GM18526 (cell line): Measurements from ENCODE around the gene TNFRSF1A.
A peak's percentile ranks its signal among the peaks of the same experiment; 100 is the strongest.

Experiments used
- POLR2A ChIP-seq: IDR thresholded peaks from 3 replicates; pipeline ENCODE4 v1.6.1; 2011; ENCODE audit not compliant: insufficient read length; ENCODE audit errors: extremely low read depth

Gene TNFRSF1A

DNA sequence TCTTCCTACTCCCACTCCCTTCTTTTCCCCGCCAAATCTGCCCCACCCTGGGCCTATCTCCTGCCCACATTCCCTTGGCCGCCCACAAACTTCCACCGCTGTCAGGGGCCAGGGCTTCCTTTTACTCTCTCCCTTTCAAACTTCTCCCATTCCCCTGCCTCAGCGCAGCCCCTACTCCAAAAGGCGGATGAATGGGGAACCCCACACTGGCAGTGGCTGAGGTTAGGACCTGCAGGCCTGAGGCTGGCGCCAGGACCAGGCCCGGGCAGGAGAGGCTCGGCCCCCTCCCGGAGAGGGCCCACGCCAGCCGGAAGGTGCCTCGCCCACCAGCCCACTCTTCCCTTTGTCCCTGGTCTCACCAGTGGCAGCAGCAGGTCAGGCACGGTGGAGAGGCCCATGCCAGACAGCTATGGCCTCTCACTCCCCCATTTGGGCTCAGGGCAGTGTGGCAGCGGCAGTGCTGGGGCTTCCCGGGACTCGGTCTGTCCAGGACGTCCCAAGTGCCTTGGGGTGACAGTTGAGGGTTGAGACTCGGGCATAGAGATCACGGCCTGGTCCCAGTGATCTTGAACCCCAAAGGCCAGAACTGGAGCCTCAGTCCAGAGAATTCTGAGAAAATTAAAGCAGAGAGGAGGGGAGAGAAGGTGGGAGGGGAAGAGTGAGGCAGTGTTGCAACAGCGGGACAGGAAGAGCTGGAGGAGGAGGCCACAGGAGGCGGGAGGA, at the start of gene TNFRSF1A:
Gene TNFRSF1A (minus strand): TSS at position 660 of the 723 bp plus-strand sequence. CDS start 262 bp downstream, at position 398.
- peak; percentile 15 for TF ChIP-seq POLR2A

DNA sequence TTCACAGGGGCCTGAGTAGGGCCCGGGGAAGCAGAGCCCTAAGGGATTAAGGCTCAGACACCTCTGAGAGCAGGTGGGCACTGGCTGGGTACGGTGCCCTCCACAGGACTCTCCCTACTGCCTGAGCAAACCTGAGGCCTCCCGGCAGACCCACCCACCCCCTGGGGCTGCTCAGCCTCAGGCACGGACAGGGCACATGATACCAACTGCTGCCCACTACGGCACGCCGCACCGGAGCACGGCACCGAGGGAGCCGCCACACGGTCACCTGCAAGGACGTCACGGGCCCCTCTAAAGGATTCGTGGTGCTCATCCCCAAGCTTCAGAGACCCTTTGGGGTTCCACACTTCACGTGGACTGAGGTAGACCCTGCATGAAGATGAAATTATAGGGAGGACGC, 49.1 kb upstream of the TNFRSF1A start:
- no peak for TF ChIP-seq POLR2A

DNA sequence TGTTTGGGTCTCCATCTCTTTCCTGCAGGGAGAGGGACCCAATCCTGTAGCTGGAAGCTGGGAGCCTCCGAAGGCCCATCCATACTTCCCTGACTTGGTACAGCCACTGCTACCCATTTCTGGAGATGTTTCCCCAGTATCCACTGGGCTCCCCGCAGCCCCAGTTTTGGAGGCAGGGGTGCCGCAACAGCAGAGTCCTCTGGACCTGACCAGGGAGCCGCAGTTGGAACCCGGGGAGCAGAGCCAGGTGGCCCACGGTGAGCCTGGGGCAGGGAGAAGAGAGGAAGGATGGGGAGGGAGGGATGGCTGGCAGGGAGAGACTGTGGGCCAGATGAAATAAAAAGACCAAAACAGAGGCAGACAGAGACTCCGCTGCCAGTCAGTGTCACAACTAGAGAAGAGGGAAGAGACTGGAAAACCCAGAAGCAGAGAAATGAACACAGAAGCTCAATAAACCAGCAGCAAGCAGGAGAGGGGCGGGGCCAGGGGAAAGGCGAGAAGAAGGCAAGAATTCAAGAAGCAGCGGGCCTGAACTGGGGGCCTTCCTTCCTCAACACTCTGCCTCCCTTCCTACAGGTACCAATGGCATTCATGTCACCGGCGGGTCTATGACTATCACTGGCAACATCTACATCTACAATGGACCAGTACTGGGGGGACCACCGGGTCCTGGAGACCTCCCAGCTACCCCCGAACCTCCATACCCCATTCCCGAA, 48.4 kb upstream of the TNFRSF1A start:
- TF ChIP-seq POLR2A = no peak

DNA sequence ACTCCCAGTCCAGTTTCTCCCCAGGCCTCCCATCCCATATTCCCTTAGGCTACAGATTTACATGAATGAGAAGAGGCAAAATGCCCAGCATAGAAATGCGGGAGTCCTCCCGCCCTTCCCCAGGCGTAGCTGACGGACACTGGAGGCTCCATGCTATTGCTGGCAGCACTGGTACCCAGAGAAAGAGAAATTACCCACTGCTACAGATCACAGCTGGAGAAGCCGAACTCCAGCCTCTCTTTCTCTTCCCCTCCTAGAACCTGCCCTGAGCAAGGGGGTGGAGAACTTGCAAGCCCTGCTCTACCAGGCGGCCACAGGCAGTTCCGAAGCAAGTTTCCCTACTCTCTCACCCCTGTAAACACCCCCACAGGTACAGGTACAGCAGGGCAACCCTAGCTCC, 45.7 kb upstream of the TNFRSF1A start:
- no peak for TF ChIP-seq POLR2A

DNA sequence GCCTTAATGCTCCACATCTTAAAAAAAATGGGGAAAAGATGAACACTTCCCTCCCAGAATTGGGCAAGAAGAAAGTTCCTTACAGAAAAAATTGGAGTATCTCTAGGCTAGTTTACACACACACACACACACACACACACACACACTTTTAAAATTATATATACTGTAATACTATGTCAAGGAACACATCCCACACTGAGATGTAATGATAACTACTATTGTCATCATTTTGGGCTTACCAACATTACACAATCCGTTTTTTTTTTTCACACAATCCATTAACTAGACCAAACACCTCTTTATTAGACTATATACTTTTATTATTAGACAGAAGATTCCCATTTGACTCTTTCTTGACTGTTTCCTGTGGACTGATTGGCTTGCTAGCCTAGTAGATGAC, 44.6 kb upstream of the TNFRSF1A start:
- no peak for TF ChIP-seq POLR2A

DNA sequence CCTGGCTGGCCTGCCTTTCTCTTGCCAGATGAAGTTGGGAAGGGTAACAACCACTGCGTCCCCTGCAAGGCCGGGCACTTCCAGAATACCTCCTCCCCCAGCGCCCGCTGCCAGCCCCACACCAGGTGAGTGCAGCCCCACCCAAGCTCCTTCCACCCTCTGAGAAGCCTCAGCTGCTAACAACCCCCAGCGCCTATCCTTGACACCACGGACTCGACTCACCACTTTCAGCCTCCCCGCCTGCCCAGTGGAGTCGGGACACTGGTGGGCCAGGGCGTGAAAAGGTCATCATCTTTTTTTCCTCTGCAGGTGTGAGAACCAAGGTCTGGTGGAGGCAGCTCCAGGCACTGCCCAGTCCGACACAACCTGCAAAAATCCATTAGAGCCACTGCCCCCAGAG, 44.2 kb upstream of the TNFRSF1A start:
- TF ChIP-seq POLR2A = no peak

DNA sequence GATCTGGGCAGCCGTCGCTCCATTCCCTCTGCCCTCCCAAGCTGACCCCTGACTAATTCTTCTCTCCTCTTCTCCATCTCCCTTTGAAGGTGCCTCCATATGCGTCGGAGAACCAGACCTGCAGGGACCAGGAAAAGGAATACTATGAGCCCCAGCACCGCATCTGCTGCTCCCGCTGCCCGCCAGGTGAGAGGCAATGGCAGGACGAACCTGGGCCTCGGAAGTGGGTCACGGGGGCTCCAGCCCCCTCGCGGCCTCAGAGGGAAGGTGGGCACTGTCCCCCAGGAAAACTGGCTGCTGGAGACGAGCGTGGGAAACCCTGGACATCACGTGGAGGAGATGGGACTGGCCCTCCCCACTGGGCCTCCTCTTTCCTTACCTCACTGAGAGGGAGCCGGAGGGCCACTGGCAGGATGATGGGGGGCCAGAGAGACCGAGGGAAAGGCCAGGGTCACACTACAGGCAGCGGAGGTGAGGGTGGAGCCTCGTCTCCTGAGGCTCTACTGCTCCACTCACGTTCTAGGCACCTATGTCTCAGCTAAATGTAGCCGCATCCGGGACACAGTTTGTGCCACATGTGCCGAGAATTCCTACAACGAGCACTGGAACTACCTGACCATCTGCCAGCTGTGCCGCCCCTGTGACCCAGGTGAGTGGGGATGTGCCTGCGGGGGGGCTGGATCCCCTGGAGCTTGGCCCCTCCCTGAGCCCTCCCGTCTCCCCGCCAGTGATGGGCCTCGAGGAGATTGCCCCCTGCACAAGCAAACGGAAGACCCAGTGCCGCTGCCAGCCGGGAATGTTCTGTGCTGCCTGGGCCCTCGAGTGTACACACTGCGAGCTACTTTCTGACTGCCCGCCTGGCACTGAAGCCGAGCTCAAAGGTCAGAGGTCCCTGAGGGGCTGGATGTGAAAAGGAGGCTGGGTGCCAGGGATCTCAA, 42.9 kb upstream of the TNFRSF1A start:
- no peak for TF ChIP-seq POLR2A

DNA sequence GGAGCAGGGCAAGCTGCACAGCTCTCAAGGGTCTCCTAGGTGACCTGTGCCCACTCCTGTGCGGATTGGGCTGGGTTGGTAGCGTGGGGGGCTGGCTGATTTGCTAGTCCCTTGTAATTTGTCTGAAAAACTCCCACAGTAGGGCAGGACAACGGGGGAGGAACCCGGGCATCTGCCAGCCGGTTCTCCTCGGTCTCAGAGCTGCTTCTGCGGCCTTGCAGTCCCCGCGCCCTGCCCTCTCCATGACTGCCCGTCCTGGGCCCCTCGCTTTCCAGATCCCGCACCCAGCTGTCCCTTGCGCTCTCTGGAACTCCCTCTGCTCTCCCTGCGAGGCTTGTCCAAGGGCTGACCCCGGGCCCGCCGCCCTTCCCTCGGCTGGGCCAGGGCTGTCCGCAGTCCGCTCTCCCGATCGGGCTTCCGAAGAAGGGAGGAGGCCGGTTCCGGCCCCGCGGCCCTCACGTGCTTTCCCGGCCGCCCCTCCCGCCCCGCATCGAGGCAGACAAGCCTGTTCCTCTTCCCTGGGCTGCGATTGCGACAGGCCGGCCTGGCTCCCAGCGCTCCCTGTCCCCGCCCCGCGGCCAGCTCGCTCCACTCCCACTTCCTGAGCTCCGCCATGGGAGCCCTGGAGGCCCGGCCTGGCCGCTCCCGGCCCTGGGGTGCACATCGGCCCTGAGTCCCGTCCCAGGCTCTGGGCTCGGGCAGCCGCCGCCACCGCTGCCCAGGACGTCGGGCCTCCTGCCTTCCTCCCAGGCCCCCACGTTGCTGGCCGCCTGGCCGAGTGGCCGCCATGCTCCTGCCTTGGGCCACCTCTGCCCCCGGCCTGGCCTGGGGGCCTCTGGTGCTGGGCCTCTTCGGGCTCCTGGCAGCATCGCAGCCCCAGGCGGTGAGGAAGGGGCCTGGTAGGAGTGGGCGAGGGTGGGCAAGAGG, 42.0 kb upstream of the TNFRSF1A start, which contains the start of gene LTBR:
Gene LTBR (plus strand): TSS at position 591 of the 927 bp plus-strand sequence. CDS start 197 bp downstream, at position 788.
- TF ChIP-seq POLR2A = no peak

GRCh38 chr12:6382982-6383381, 41.1 kb upstream of the TNFRSF1A start:
- TF ChIP-seq POLR2A = no peak

DNA sequence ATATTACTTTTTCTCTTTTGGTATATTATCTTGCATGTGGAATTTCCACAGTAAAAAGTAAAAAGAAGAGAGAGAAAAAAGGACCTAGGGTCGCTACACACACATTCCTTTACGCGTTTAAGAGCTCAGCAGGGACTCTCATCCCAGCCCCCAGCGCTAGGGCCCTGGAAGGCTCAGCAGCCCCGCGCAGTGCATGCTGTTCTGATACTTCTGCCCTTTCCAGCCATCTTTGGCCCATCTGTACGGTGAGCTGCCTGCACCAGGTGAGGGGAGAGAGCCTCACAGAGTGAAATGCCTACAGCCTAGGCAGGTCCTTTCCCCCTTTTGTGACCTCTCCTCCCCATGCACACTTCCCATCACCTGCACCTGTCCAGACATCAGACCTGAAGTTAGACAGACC, 40.5 kb upstream of the TNFRSF1A start:
- TF ChIP-seq POLR2A = no peak

DNA sequence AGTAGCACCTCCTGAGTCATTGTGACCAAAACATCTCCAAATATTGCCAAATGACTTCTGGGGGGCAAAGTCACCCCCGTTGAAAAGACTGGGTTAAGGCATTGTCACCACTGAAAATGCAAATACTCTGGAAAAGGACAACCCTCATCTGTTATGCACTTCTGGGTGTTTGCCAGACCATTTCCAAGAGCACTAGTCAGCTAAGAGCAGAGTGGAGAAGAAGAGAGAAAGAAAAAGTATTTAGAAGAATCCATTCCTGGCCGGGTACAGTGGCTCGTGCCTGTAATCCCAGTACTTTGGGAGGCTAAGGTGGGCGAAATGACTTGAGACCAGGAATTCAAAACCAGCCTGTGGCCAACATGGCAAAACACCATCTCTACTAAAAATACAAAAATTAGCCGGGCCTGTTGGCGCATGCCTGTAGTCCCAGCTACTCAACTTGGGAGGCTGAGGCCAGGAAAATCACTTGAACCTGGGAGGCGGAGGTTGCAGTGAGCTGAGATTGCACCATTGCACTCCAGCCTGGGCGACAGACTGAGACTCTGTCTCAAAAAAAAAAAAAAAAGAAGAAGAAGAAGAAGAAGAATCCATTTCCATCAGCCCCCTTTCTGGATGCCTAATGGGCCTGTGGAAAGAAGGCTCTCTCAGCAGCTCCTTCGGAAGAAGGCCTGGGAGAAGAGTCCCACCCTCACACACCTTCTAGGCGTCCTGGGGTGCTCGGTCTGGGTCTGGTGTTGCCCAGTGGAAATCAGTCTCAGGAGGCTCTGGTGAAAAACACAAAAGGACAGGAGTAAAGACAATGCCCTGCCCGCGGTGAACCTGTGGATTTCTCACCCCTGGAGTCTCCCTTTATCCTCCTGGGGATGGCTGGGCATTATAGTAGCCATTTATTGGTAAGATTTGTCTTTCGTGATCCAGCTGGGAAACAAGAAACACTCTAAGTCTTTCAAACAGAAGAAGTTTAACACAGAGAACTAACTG, 38.6 kb upstream of the TNFRSF1A start:
- TF ChIP-seq POLR2A = no peak

- TF ChIP-seq POLR2A = no peak
These were observed 37.0 kb upstream of the TNFRSF1A start for GRCh38 chr12:6378709-6379472.

DNA sequence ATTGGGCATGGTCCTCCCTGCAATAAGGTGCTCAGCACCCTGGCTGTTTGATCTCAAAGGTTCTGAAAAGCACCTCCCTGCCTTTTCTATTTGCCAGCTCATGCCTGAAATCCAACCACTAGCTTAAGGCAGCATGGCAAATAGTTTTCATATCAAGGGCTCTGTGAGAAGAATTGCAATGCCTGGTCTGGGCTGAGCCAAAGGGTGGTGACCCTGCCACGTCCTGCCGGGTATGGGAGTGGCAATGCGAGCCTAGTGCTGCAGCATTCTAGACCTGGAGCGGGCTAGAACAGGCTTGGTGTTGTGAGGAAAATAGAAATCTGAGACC, 35.8 kb upstream of the TNFRSF1A start:
- no peak for TF ChIP-seq POLR2A
